Glutamatergic neuron (in vitro differentiated cells): Measurements from ENCODE around the gene CXCR2. TPM values are rescaled to one million over a fixed set of nuclear protein-coding genes. Genes with fewer than 3 reads are reported as not detected.

Experiments
- DNase-seq: peaks from one replicate; pipeline ENCODE4 v3.0.0; 2022
- H3K27ac Mint-ChIP-seq: one replicate; pipeline ENCODE4 v1.8.0; 2020; ENCODE audit warnings: mild to moderate bottlenecking, mixed read lengths, inconsistent platforms; ENCODE audit not compliant: unreplicated experiment
- H3K27me3 Mint-ChIP-seq: one replicate; pipeline ENCODE4 v1.8.0; 2020; ENCODE audit warnings: mild to moderate bottlenecking, moderate library complexity, mixed read lengths, inconsistent platforms; ENCODE audit not compliant: unreplicated experiment
- H3K36me3 Mint-ChIP-seq: one replicate; pipeline ENCODE4 v1.8.0; 2020; ENCODE audit warnings: mild to moderate bottlenecking, mixed read lengths, inconsistent platforms; ENCODE audit not compliant: unreplicated experiment
- H3K4me1 Mint-ChIP-seq: one replicate; pipeline ENCODE4 v1.8.0; 2020; ENCODE audit warnings: mild to moderate bottlenecking, low read depth, mixed read lengths, inconsistent platforms; ENCODE audit not compliant: unreplicated experiment
- H3K4me3 Mint-ChIP-seq: one replicate; pipeline ENCODE4 v1.8.0; 2020; ENCODE audit warnings: mild to moderate bottlenecking, mixed read lengths, inconsistent platforms; ENCODE audit not compliant: unreplicated experiment
- H3K9me3 Mint-ChIP-seq: one replicate; pipeline ENCODE4 v1.8.0; 2020; ENCODE audit warnings: mild to moderate bottlenecking, moderate library complexity, mixed read lengths, inconsistent platforms; ENCODE audit not compliant: unreplicated experiment
- total RNA-seq: library from RNA; stranded (reverse); fragmentation: NEBNext Ultra II Directional; extraction: Animal tissue kit (Norgen Biotek cat#: 25700); gene quantifications from one replicate; pipeline ENCODE4 v1.2.1, GENCODE V29; 2021; ENCODE audit not compliant: unreplicated experiment
- TF ChIP-seq, protein P1 (sequence below): fragments of 200-600 bp; sonication (generic); IDR thresholded peaks from one replicate; pipeline ENCODE4 v1.5.0; 2021; ENCODE audit not compliant: partially characterized antibody, unreplicated experiment

CXCR2 gene
- total RNA-seq, 1 donor from 2014 or later = not detected

DNA sequence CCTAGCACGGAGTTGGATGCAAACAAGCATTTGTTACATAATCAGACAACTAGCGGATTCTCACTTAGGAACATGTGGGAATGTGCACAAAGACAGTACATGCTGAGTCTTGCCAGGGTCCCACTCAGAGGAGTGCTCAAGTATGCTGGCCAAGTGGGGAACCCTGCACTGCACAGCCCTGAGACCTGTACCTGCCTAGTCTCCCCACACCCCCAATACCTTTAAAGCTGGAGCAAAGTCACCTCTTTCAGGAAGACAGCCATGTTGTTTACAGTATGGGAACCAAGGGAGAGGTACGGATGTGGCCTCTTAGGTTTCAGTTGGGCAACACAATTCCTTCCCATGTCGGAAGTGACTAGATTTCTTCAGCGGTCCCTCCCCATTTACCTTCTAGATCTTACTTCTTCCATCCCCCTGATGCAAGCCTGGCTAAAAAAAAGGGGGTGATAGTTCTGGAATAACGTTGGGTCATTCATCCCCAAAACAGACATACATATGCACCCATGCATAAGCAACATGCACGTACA lies 30.2 kb downstream of the CXCR2 start:
- H3K27ac Mint-ChIP-seq = no peak overlapping the region
- H3K4me1 Mint-ChIP-seq = no peaks in the 10 kb centered on the region
- TF ChIP-seq, protein P1, sequence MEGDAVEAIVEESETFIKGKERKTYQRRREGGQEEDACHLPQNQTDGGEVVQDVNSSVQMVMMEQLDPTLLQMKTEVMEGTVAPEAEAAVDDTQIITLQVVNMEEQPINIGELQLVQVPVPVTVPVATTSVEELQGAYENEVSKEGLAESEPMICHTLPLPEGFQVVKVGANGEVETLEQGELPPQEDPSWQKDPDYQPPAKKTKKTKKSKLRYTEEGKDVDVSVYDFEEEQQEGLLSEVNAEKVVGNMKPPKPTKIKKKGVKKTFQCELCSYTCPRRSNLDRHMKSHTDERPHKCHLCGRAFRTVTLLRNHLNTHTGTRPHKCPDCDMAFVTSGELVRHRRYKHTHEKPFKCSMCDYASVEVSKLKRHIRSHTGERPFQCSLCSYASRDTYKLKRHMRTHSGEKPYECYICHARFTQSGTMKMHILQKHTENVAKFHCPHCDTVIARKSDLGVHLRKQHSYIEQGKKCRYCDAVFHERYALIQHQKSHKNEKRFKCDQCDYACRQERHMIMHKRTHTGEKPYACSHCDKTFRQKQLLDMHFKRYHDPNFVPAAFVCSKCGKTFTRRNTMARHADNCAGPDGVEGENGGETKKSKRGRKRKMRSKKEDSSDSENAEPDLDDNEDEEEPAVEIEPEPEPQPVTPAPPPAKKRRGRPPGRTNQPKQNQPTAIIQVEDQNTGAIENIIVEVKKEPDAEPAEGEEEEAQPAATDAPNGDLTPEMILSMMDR = no peak

DNA sequence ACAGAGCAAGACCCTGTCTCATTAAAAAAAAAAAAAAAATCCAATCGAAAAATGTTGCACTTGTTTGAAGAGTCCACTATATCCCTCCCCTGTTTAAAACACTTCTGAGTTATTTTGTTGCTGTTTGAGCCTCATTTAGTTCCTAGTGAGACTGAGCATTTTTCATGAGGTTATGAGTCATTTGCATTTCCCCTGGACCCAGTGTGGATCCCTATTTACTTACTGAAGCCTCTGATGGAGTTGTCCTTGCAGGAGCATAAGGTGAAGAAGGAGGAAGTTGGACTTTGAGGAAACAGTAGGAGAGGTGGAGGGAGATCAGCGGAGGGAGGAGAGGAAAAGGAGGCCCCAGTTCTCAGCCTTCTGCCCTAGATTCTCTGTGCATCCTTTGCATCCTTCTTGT lies 35.8 kb downstream of the CXCR2 start:
- no peak overlapping the region for H3K27ac Mint-ChIP-seq
- no peak for DNase-seq
- peaks cover 2% of the 10 kb centered on the region for H3K27me3 Mint-ChIP-seq
- no peaks in the 10 kb centered on the region for H3K9me3 Mint-ChIP-seq
- H3K4me1 Mint-ChIP-seq = no peaks in the 10 kb centered on the region
- peaks cover 3% of the 10 kb centered on the region for H3K36me3 Mint-ChIP-seq
- TF ChIP-seq, protein P1 = no peak
- H3K4me3 Mint-ChIP-seq = no peak overlapping the region

More for the DNA sequence above, 30.2 kb downstream of the CXCR2 start:
- H3K9me3 Mint-ChIP-seq = no peaks in the 10 kb centered on the region
- H3K4me3 Mint-ChIP-seq = no peak overlapping the region
- no peaks in the 10 kb centered on the region for H3K36me3 Mint-ChIP-seq
- H3K27me3 Mint-ChIP-seq = peaks cover 2% of the 10 kb centered on the region
- DNase-seq = no peak

DNA sequence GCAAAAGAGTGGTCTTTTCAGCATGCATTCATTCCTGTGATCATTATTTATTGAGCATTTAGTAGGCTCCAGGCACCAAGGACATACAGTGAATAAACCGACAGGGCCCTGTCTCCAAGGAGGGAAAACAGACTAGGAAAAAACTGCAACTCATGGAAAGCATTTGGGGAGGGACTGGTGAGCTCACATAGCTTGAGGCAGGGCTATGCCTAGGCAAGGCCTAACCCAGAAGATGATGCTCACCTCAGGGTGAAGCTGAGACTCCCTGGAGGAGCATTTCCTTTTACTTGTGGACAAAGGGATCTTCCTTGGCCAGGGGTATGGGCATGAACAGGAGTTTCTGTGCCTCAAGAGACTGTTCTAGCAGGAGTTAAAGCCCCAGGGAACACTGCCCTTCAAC lies 37.0 kb downstream of the CXCR2 start:
- Mint-ChIP-seq H3K27me3 (peaks cover 2% of the 10 kb centered on the region), H3K27ac (no peak overlapping the region), H3K9me3 (no peaks in the 10 kb centered on the region)

DNA sequence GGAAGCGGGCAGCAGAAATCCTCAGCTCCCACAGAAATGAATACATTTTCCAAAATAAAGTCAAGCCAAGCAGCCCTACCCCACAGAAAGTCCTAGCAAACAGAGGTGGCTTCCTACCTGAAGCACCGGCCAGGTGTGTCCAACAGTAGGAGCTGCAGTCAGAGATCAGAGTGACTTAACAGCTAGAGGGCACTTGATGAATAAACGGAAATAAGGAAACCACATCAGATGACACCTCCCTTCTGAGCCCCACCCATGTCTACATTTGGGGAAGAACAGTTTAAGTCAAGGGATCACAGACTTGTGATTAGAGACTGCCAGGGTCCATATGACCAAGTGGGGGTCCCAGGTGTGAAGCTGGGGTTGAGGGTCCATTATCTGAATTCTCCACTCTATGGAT lies 41.0 kb downstream of the CXCR2 start, which contains the start of gene CXCR1:
Gene CXCR1, minus strand, starts transcription at position 172 of the 400 bp plus-strand sequence. CDS start 1,751 bp downstream, outside the sequence.
- Mint-ChIP-seq H3K27ac (no peak within 1 kb of the TSS), H3K4me1 (no peaks in the 10 kb centered on the region), H3K27me3 (peaks cover 5% of the 10 kb centered on the region), H3K4me3 (no peak within 1 kb of the TSS), H3K9me3 (no peaks in the 10 kb centered on the region), H3K36me3 (peaks cover 3% of the 10 kb centered on the region)
- DNase-seq = no peak
- TF ChIP-seq, protein P1 = no peak

More for the DNA sequence above, 37.0 kb downstream of the CXCR2 start:
- DNase-seq = no peak
- TF ChIP-seq, protein P1 = no peak
- H3K4me1 Mint-ChIP-seq = no peaks in the 10 kb centered on the region
- peaks cover 3% of the 10 kb centered on the region for H3K36me3 Mint-ChIP-seq
- H3K4me3 Mint-ChIP-seq = no peak overlapping the region

DNA sequence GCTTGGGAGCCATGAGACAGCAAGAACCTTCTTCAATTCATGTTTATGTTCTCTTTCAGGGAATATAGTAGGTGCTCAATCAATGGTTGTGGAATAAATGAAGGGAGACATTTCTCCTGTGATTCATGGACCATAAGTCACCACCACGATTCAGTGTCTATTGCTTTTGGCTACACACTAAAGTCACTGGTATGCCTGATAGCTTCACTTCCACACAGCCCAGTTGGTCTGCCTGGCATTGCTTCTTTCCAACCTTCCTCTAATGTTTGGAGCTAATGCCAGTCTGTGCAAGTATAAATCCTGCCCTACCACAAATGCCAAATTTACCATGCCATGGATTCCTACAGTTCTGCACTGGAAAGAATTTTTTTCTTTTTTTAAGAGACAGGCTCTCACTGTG lies 42.2 kb downstream of the CXCR2 start:
- Mint-ChIP-seq H3K27ac (no peak overlapping the region), H3K9me3 (no peaks in the 10 kb centered on the region), H3K4me1 (no peaks in the 10 kb centered on the region), H3K36me3 (peaks cover 3% of the 10 kb centered on the region), H3K27me3 (peaks cover 8% of the 10 kb centered on the region), H3K4me3 (no peak overlapping the region)
- DNase-seq = no peak
- TF ChIP-seq, protein P1 = no peak
